Measurements from ENCODE around the gene DMKN. TPM values are rescaled to one million over a fixed set of nuclear protein-coding genes. Genes with fewer than 3 reads are reported as not detected.

The DMKN gene, protein sequence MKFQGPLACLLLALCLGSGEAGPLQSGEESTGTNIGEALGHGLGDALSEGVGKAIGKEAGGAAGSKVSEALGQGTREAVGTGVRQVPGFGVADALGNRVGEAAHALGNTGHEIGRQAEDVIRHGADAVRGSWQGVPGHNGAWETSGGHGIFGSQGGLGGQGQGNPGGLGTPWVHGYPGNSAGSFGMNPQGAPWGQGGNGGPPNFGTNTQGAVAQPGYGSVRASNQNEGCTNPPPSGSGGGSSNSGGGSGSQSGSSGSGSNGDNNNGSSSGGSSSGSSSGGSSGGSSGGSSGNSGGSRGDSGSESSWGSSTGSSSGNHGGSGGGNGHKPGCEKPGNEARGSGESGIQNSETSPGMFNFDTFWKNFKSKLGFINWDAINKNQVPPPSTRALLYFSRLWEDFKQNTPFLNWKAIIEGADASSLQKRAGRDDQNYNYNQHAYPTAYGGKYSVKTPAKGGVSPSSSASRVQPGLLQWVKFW
- 602 TPM for polyA plus RNA-seq (2013, experiment 1 of 2)
- polyA plus RNA-seq (2013, experiment 2 of 2): 595 TPM

GRCh38 chr19:35513628-35514281, at the start of gene DMKN:
Gene DMKN (minus strand): TSS chr19:35513649. CDS start chr19:35513475, 174 bp downstream.
- Histone ChIP-seq H3K4me2 (ENCODE audit: low read length) (no peak within 1 kb of the TSS), H2BK5ac (ENCODE audit: low read length) (no peak within 1 kb of the TSS), H2BK15ac (replicated peaks; ENCODE audit: low read depth) (no peak within 1 kb of the TSS), H3K4me1 (ENCODE audit: control insufficient read depth, low read depth, low read length) (no peaks in the 10 kb centered on the region), H3K23ac (ENCODE audit: low read length) (no peak within 1 kb of the TSS), H4K8ac (ENCODE audit: low read depth, low read length) (no peak within 1 kb of the TSS), H3K79me2 (ENCODE audit: control insufficient read depth, insufficient read depth, low read length) (peaks cover 7% of the 10 kb centered on the region), H4K5ac (ENCODE audit: low read length) (no peak within 1 kb of the TSS), H3K27me3 (ENCODE audit: insufficient read depth, low read length, poor library complexity) (no peaks in the 10 kb centered on the region), H3K36me3 (ENCODE audit: control insufficient read depth, insufficient read depth, low read length) (no peaks in the 10 kb centered on the region), H3K4me3 (ENCODE audit: low read length) (no peak within 1 kb of the TSS), H2BK120ac (ENCODE audit: low read depth, low read length) (no peak within 1 kb of the TSS), H3K18ac (ENCODE audit: low read length) (no peak within 1 kb of the TSS), H3K9ac (ENCODE audit: low read length) (peak within 1 kb of the TSS; percentile 25), H3K4ac (ENCODE audit: low read depth, low read length) (no peak within 1 kb of the TSS), H3K56ac (ENCODE audit: low read length) (peak within 1 kb of the TSS; percentile 45), H3K79me1 (ENCODE audit: low read length) (peaks cover 3% of the 10 kb centered on the region), H3K27ac (ENCODE audit: low read depth, low read length) (no peak within 1 kb of the TSS), H2AK5ac (ENCODE audit: low read length) (no peak within 1 kb of the TSS)
- peak; percentile 78 for DNase-seq
- WGBS (ENCODE audit: extremely low coverage, insufficient coverage, low lambda C conversion rate): no CpG with 5 or more reads among the region's 15 CpGs

DNA sequence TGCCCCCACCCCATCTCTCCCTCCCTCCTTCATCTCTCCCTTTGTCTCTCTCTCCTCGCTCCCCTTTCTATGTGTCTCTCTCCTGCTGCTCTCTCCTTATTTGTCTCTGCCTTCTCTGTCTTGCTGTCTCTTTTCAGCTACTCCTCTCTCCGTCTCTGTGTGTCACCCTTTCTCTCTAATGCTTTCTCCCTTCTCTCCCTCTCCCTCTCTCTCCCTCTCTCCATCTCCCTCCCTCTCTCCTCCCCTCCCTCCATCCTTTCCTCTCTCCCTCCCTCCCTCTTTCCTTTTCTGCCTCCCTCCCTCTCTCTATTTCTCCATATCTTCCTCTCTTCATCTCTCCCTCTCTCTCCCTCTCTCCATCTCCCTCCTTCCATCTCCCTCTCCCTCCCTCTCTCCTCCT, 49.3 kb upstream of the DMKN start:
- H3K18ac ChIP-seq (ENCODE audit: low read length): no peak overlapping the region
- no peak overlapping the region for H2BK15ac ChIP-seq (replicated peaks; ENCODE audit: low read depth)
- H3K4me3 ChIP-seq (ENCODE audit: low read length): no peak overlapping the region
- no peak overlapping the region for H2AK5ac ChIP-seq (ENCODE audit: low read length)
- H2BK5ac ChIP-seq (ENCODE audit: low read length): no peak overlapping the region
- no peak overlapping the region for H3K27ac ChIP-seq (ENCODE audit: low read depth, low read length)
- no peak for DNase-seq
- H2BK120ac ChIP-seq (ENCODE audit: low read depth, low read length): no peak overlapping the region
- no peak overlapping the region for H3K9ac ChIP-seq (ENCODE audit: low read length)
- H3K4ac ChIP-seq (ENCODE audit: low read depth, low read length): no peak overlapping the region
- no peak overlapping the region for H3K4me2 ChIP-seq (ENCODE audit: low read length)
- H3K79me1 ChIP-seq (ENCODE audit: low read length): no peaks in the 10 kb centered on the region
- no peak overlapping the region for H3K56ac ChIP-seq (ENCODE audit: low read length)
- no peaks in the 10 kb centered on the region for H3K36me3 ChIP-seq (ENCODE audit: control insufficient read depth, insufficient read depth, low read length)
- no peak overlapping the region for H4K8ac ChIP-seq (ENCODE audit: low read depth, low read length)
- no peaks in the 10 kb centered on the region for H3K4me1 ChIP-seq (ENCODE audit: control insufficient read depth, low read depth, low read length)
- H3K23ac ChIP-seq (ENCODE audit: low read length): no peak overlapping the region
- H3K27me3 ChIP-seq (ENCODE audit: insufficient read depth, low read length, poor library complexity): no peaks in the 10 kb centered on the region
- no peak overlapping the region for H4K5ac ChIP-seq (ENCODE audit: low read length)
- WGBS (ENCODE audit: extremely low coverage, insufficient coverage, low lambda C conversion rate): no CpG with 5 or more reads among the region's 2 CpGs
- no peaks in the 10 kb centered on the region for H3K79me2 ChIP-seq (ENCODE audit: control insufficient read depth, insufficient read depth, low read length)

GRCh38 chr19:35562336-35562735, 48.9 kb upstream of the DMKN start:
- WGBS (ENCODE audit: extremely low coverage, insufficient coverage, low lambda C conversion rate): no CpG with 5 or more reads among the region's 17 CpGs
- Histone ChIP-seq H3K4me1 (ENCODE audit: control insufficient read depth, low read depth, low read length) (no peaks in the 10 kb centered on the region), H3K4me3 (ENCODE audit: low read length) (no peak overlapping the region)

DNA sequence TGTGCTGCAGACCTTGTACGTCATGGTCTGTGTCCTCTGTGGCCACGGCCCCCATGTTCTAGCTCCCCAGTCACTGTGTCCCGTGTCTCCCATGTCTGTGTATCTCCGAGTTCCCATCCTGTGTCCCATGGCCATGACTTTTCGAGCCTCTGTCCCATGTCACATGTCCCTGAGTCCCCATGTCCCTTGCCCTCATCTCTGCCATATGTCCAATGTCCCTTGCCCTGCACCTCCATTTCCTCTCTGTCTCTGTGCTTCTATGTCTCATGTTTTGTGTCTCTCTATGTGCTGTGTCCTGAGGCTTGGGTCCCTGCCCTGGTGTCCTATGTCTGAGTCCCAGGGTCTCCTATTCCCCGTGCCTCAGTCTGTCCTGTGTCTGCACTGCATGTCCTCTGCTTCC, 48.0 kb upstream of the DMKN start:
- Histone ChIP-seq H3K4me3 (ENCODE audit: low read length) (no peak overlapping the region), H3K4me1 (ENCODE audit: control insufficient read depth, low read depth, low read length) (no peaks in the 10 kb centered on the region), H3K79me1 (ENCODE audit: low read length) (no peaks in the 10 kb centered on the region), H3K27me3 (ENCODE audit: insufficient read depth, low read length, poor library complexity) (no peaks in the 10 kb centered on the region), H3K9ac (ENCODE audit: low read length) (no peak overlapping the region), H4K5ac (ENCODE audit: low read length) (no peak overlapping the region), H2BK15ac (replicated peaks; ENCODE audit: low read depth) (no peak overlapping the region), H4K8ac (ENCODE audit: low read depth, low read length) (no peak overlapping the region), H3K27ac (ENCODE audit: low read depth, low read length) (no peak overlapping the region), H3K79me2 (ENCODE audit: control insufficient read depth, insufficient read depth, low read length) (no peaks in the 10 kb centered on the region), H3K36me3 (ENCODE audit: control insufficient read depth, insufficient read depth, low read length) (no peaks in the 10 kb centered on the region), H2BK5ac (ENCODE audit: low read length) (no peak overlapping the region), H3K56ac (ENCODE audit: low read length) (no peak overlapping the region), H3K23ac (ENCODE audit: low read length) (no peak overlapping the region), H3K18ac (ENCODE audit: low read length) (no peak overlapping the region), H2AK5ac (ENCODE audit: low read length) (no peak overlapping the region), H3K4me2 (ENCODE audit: low read length) (no peak overlapping the region), H3K4ac (ENCODE audit: low read depth, low read length) (no peak overlapping the region), H2BK120ac (ENCODE audit: low read depth, low read length) (no peak overlapping the region)
- no CpG with 5 or more reads among the region's 6 CpGs for WGBS (ENCODE audit: extremely low coverage, insufficient coverage, low lambda C conversion rate)
- DNase-seq: no peak

More at GRCh38 chr19:35562336-35562735, 48.9 kb upstream of the DMKN start:
- no peak overlapping the region for H2BK15ac ChIP-seq (replicated peaks; ENCODE audit: low read depth)
- H3K79me2 ChIP-seq (ENCODE audit: control insufficient read depth, insufficient read depth, low read length): no peaks in the 10 kb centered on the region
- no peak overlapping the region for H2BK5ac ChIP-seq (ENCODE audit: low read length)
- H3K23ac ChIP-seq (ENCODE audit: low read length): no peak overlapping the region
- H4K8ac ChIP-seq (ENCODE audit: low read depth, low read length): no peak overlapping the region
- no peak overlapping the region for H3K9ac ChIP-seq (ENCODE audit: low read length)
- no peaks in the 10 kb centered on the region for H3K36me3 ChIP-seq (ENCODE audit: control insufficient read depth, insufficient read depth, low read length)
- H4K5ac ChIP-seq (ENCODE audit: low read length): no peak overlapping the region
- no peaks in the 10 kb centered on the region for H3K79me1 ChIP-seq (ENCODE audit: low read length)
- H3K18ac ChIP-seq (ENCODE audit: low read length): no peak overlapping the region
- no peak overlapping the region for H3K4me2 ChIP-seq (ENCODE audit: low read length)
- no peak overlapping the region for H3K4ac ChIP-seq (ENCODE audit: low read depth, low read length)
- no peak overlapping the region for H2BK120ac ChIP-seq (ENCODE audit: low read depth, low read length)
- H3K56ac ChIP-seq (ENCODE audit: low read length): no peak overlapping the region
- no peaks in the 10 kb centered on the region for H3K27me3 ChIP-seq (ENCODE audit: insufficient read depth, low read length, poor library complexity)
- H3K27ac ChIP-seq (ENCODE audit: low read depth, low read length): no peak overlapping the region
- no peak for DNase-seq
- no peak overlapping the region for H2AK5ac ChIP-seq (ENCODE audit: low read length)

GRCh38 chr19:35560677-35561076, 47.2 kb upstream of the DMKN start:
- H3K79me2 ChIP-seq (ENCODE audit: control insufficient read depth, insufficient read depth, low read length): no peaks in the 10 kb centered on the region
- H3K23ac ChIP-seq (ENCODE audit: low read length): no peak overlapping the region
- no peak overlapping the region for H3K4ac ChIP-seq (ENCODE audit: low read depth, low read length)
- WGBS (ENCODE audit: extremely low coverage, insufficient coverage, low lambda C conversion rate): no CpG with 5 or more reads among the region's 6 CpGs
- H3K4me1 ChIP-seq (ENCODE audit: control insufficient read depth, low read depth, low read length): no peaks in the 10 kb centered on the region
- no peak overlapping the region for H2AK5ac ChIP-seq (ENCODE audit: low read length)
- no peaks in the 10 kb centered on the region for H3K36me3 ChIP-seq (ENCODE audit: control insufficient read depth, insufficient read depth, low read length)
- H2BK5ac ChIP-seq (ENCODE audit: low read length): no peak overlapping the region
- no peak overlapping the region for H3K56ac ChIP-seq (ENCODE audit: low read length)
- no peak overlapping the region for H2BK15ac ChIP-seq (replicated peaks; ENCODE audit: low read depth)
- H3K79me1 ChIP-seq (ENCODE audit: low read length): no peaks in the 10 kb centered on the region
- H3K18ac ChIP-seq (ENCODE audit: low read length): no peak overlapping the region
- H3K4me2 ChIP-seq (ENCODE audit: low read length): no peak overlapping the region
- H3K4me3 ChIP-seq (ENCODE audit: low read length): no peak overlapping the region
- H3K9ac ChIP-seq (ENCODE audit: low read length): no peak overlapping the region
- H3K27ac ChIP-seq (ENCODE audit: low read depth, low read length): no peak overlapping the region
- no peak overlapping the region for H2BK120ac ChIP-seq (ENCODE audit: low read depth, low read length)
- H4K5ac ChIP-seq (ENCODE audit: low read length): no peak overlapping the region
- H4K8ac ChIP-seq (ENCODE audit: low read depth, low read length): no peak overlapping the region
- DNase-seq: no peak
- no peaks in the 10 kb centered on the region for H3K27me3 ChIP-seq (ENCODE audit: insufficient read depth, low read length, poor library complexity)

Measured in mesendoderm (in vitro differentiated cells).